ENCODE results near the gene PRKAB2.

Gene PRKAB2

DNA sequence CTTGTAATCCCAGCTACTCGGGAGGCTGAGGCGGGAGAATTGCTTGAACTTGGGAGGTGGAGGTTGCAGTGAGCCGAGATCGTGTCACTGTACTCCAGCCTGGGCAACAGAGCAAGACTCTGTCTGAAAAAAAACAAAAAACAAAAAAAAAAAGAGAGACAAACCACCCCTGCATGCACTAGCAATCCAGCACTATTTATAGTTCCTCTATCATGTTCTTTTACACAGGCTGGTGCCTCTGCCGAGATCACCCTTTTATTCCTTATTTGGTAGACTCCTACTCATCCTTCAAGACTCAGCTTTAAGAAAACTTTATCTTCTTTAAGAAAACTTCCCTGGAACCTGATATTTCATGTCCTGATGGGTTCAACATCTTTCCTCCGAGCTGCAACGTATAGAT is 42.1 kb upstream of the PRKAB2 start:
- no peak for TF ChIP-seq CTCF (IDR thresholded peaks at IDR 0.05; ENCODE audit: control insufficient read depth, extremely low read depth, insufficient read depth)
- no peak overlapping the region for H3K4me3 ChIP-seq (ENCODE audit: low read depth, low read length)
- DNase-seq (ENCODE audit: low read depth): no peak

DNA sequence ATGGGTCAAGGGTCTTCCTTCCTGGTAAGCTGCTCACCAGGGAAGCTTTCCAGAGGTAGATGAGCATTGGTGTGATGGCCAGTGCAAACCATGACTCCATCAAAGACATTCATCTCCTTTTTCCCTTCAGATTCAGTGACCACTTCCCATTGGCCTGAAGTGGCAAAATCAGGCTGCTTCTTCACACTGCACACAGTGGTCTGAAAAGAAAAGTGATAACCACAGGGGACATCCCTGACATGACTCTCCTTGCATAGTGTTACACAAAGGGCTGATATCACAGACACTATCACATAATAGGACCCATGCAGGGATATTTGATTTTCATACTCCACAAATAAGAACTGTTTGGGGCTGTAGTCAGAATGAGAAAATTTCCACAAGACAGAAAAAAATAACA is 41.0 kb upstream of the PRKAB2 start:
- no peak overlapping the region for H3K4me3 ChIP-seq (ENCODE audit: low read depth, low read length)
- DNase-seq (ENCODE audit: low read depth): no peak
- no peak for TF ChIP-seq CTCF (IDR thresholded peaks at IDR 0.05; ENCODE audit: control insufficient read depth, extremely low read depth, insufficient read depth)

- no peak for TF ChIP-seq CTCF (IDR thresholded peaks at IDR 0.05; ENCODE audit: control insufficient read depth, extremely low read depth, insufficient read depth)
- DNase-seq (ENCODE audit: low read depth): no peak
- no peak overlapping the region for H3K4me3 ChIP-seq (ENCODE audit: low read depth, low read length)
These were observed 39.3 kb upstream of the PRKAB2 start for GRCh38 chr1:147211577-147211976.

DNA sequence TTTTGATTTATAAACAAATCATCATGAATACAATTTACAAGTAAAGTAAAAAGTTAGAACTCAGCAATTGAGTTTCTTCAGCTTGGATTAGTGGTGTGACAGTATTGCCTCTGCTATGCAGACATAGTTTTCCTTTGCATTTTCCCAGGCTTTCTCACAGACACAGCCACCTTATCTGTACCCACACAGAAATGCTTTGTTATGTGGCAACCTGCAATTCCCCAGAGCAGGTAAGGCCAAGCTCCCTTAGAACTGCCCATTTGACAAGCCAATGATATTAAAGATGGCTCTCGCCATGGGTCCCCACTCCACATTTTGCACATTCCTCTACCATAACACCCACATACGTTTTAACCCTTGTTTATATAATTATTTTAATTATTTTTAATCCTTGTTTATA is 38.7 kb upstream of the PRKAB2 start:
- no peak for DNase-seq (ENCODE audit: low read depth)
- no peak overlapping the region for H3K4me3 ChIP-seq (ENCODE audit: low read depth, low read length)
- no peak for TF ChIP-seq CTCF (IDR thresholded peaks at IDR 0.05; ENCODE audit: control insufficient read depth, extremely low read depth, insufficient read depth)

GRCh38 chr1:147209825-147210821 is 37.9 kb upstream of the PRKAB2 start:
- no peak overlapping the region for H3K4me3 ChIP-seq (ENCODE audit: low read depth, low read length)
- DNase-seq (ENCODE audit: low read depth): no peak
- TF ChIP-seq CTCF (IDR thresholded peaks at IDR 0.05; ENCODE audit: control insufficient read depth, extremely low read depth, insufficient read depth): no peak

DNA sequence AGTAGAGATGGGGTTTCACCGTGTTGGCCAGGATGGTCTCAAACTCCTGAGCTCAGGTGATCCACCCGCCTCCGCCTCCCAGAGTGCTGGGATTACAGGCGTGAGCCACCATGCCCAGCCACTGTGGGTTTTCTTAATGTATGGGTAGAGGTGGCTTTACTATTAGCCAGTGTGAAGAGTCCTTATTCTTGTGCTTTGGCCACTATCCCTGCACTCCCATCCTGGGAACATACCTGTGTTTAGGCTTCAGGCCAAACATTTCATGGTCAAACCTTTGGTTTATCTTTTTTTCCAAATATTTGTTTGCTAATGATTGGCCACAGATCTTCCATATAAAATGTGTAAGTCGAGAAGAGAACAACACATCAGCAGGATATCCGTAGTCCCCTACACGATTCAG is 36.3 kb upstream of the PRKAB2 start:
- DNase-seq (ENCODE audit: low read depth): no peak
- no peak overlapping the region for H3K4me3 ChIP-seq (ENCODE audit: low read depth, low read length)
- no peak for TF ChIP-seq CTCF (IDR thresholded peaks at IDR 0.05; ENCODE audit: control insufficient read depth, extremely low read depth, insufficient read depth)
